GM19043 (cell line): ENCODE results near the gene MTIF2.
"Not testable (repeated sequence)": the region's sequence is repeated elsewhere in the genome, so short reads cannot be mapped to it uniquely, and the experiment has no call there.

ENCODE experiments used
- ATAC-seq: cut with Tn5 transposase; IDR thresholded peaks from one replicate; pipeline ENCODE4 v1.9.1; 2021; ENCODE audit warnings: low read depth; ENCODE audit not compliant: unreplicated experiment

Gene MTIF2

GRCh38 chr2:55268907-55269644 lies at the start of gene MTIF2:
MTIF2 (minus strand) TSS chr2:55269231; CDS start chr2:55263858, 5,373 bp downstream.
- ATAC-seq, result peak; percentile 97

GRCh38 chr2:55314985-55315384 lies 46.0 kb upstream of the MTIF2 start:
- no peak for ATAC-seq

GRCh38 chr2:55311444-55311870 lies 42.4 kb upstream of the MTIF2 start:
- peak; percentile 86 for ATAC-seq

GRCh38 chr2:55309446-55309845 lies 40.4 kb upstream of the MTIF2 start:
- ATAC-seq, result no peak

GRCh38 chr2:55302241-55302640 lies 33.2 kb upstream of the MTIF2 start:
- ATAC-seq, result peak; percentile 76

- no peak for ATAC-seq
Measured at GRCh38 chr2:55301277-55301676, 32.2 kb upstream of the MTIF2 start.

GRCh38 chr2:55296393-55296792 lies 27.4 kb upstream of the MTIF2 start:
- peak; percentile 45 for ATAC-seq

- ATAC-seq, result no peak
Measured at GRCh38 chr2:55283083-55283482, 14.1 kb upstream of the MTIF2 start.

- peak; percentile 98 for ATAC-seq
Measured at GRCh38 chr2:55282110-55282917, 13.3 kb upstream of the MTIF2 start.

GRCh38 chr2:55280851-55281546 lies 12.0 kb upstream of the MTIF2 start:
- ATAC-seq, result not testable (repeated sequence)

GRCh38 chr2:55279859-55280424 lies 10.9 kb upstream of the MTIF2 start:
- not testable (repeated sequence) for ATAC-seq

- not testable (repeated sequence) for ATAC-seq
Measured at GRCh38 chr2:55279214-55279835, 10.3 kb upstream of the MTIF2 start.

GRCh38 chr2:55277310-55277709 lies 8.3 kb upstream of the MTIF2 start:
- no peak for ATAC-seq

- not testable (repeated sequence) for ATAC-seq
Measured at GRCh38 chr2:55274346-55274745, 5.3 kb upstream of the MTIF2 start.

GRCh38 chr2:55269645-55269990 lies 587 bp upstream of the MTIF2 start:
- no peak for ATAC-seq

GRCh38 chr2:55268288-55268906 lies 634 bp downstream of the MTIF2 start:
- ATAC-seq, result no peak

- ATAC-seq, result not testable (repeated sequence)
Measured at GRCh38 chr2:55259586-55259985, 9.4 kb downstream of the MTIF2 start.

- no peak for ATAC-seq
Measured at GRCh38 chr2:55252832-55253231, 16.2 kb downstream of the MTIF2 start.

- ATAC-seq, result no peak
Measured at GRCh38 chr2:55247025-55247424, 22.0 kb downstream of the MTIF2 start.

GRCh38 chr2:55245411-55245810 lies 23.6 kb downstream of the MTIF2 start:
- ATAC-seq, result no peak
